GM12892 (cell line): ENCODE measurements around the gene LRRC75B.

Source experiments
- POLR2A ChIP-seq: IDR thresholded peaks from 2 replicates; pipeline ENCODE4 v1.6.1; 2011; ENCODE audit warnings: low read depth, low read length, control low read depth
- POLR2AphosphoS5 ChIP-seq: IDR thresholded peaks from 2 replicates; pipeline ENCODE4 v1.6.1; 2011; ENCODE audit warnings: low read depth, low read length, control low read depth

- TF ChIP-seq POLR2A (no peak), POLR2AphosphoS5 (no peak)
Measured at GRCh38 chr22:24582056-24582814, 10.6 kb downstream of the LRRC75B start.
